Nephron (organoid): ENCODE measurements around the gene SCGB1D1.
A peak's percentile ranks its signal among the peaks of the same experiment; 100 is the strongest.

Source experiments
- H3K27ac Mint-ChIP-seq, 3 experiments: 2 replicates each; pipeline ENCODE4 v1.8.0; 2020; ENCODE audit warnings: mixed read lengths in 3 of 3, mild to moderate bottlenecking in 2 of 3, moderate library complexity in 1 of 3
- H3K27me3 Mint-ChIP-seq: 2 replicates; pipeline ENCODE4 v1.8.0; 2021; ENCODE audit warnings: low read depth, mild to moderate bottlenecking, moderate library complexity, mixed read lengths
- H3K36me3 Mint-ChIP-seq: 2 replicates; pipeline ENCODE4 v1.8.0; 2020; ENCODE audit warnings: low read depth, mixed read lengths
- H3K4me1 Mint-ChIP-seq: 2 replicates; pipeline ENCODE4 v1.8.0; 2020; ENCODE audit warnings: mixed read lengths
- H3K4me3 Mint-ChIP-seq, 3 experiments: 2 replicates each; pipeline ENCODE4 v1.8.0; 2020; ENCODE audit warnings: mild to moderate bottlenecking in 3 of 3, mixed read lengths in 3 of 3, moderate library complexity in 2 of 3
- H3K9me3 Mint-ChIP-seq: 2 replicates; pipeline ENCODE4 v1.8.0; 2020; ENCODE audit warnings: mixed read lengths
- TF ChIP-seq, protein P1 (sequence below), 3 experiments: fragments of 200-600 bp; sonication (generic); IDR thresholded peaks; one replicate each; pipeline ENCODE4 v1.5.0; 2021; ENCODE audit warnings: antibody characterized with exemption in 3 of 3; ENCODE audit not compliant: unreplicated experiment in 3 of 3

The SCGB1D1 gene

DNA sequence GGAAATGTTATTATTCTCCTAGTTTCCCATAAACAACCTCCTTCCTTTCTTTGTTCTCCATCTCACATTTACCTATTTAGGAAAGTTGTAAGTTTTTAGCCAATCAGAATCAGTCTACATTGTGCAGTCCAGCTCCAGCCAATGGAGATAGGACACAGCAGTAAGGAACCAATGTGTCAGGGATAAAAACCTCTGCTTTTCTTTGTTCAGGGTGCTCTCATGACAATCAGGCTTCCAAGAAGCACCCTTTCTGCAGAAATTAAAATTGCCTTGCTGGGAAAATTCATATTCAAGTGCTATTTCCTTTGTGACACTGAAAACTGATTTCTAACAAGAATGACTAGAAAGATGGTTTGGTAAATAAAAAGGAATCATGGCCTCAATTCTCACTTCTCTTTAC, 33.1 kb downstream of the SCGB1D1 start:
- no peak overlapping the region for H3K4me3 Mint-ChIP-seq
- no peaks in the 10 kb centered on the region for H3K4me1 Mint-ChIP-seq
- H3K9me3 Mint-ChIP-seq: peaks cover 24% of the 10 kb centered on the region
- H3K36me3 Mint-ChIP-seq: peaks cover 4% of the 10 kb centered on the region
- TF ChIP-seq, protein P1, sequence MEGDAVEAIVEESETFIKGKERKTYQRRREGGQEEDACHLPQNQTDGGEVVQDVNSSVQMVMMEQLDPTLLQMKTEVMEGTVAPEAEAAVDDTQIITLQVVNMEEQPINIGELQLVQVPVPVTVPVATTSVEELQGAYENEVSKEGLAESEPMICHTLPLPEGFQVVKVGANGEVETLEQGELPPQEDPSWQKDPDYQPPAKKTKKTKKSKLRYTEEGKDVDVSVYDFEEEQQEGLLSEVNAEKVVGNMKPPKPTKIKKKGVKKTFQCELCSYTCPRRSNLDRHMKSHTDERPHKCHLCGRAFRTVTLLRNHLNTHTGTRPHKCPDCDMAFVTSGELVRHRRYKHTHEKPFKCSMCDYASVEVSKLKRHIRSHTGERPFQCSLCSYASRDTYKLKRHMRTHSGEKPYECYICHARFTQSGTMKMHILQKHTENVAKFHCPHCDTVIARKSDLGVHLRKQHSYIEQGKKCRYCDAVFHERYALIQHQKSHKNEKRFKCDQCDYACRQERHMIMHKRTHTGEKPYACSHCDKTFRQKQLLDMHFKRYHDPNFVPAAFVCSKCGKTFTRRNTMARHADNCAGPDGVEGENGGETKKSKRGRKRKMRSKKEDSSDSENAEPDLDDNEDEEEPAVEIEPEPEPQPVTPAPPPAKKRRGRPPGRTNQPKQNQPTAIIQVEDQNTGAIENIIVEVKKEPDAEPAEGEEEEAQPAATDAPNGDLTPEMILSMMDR (IDR thresholded peaks at IDR 0.05; ENCODE audit: unreplicated experiment in 3 of 3): no peak
- H3K27ac Mint-ChIP-seq: peak overlapping the region in 2 of 3 experiments; percentile 20 to 38
- no peaks in the 10 kb centered on the region for H3K27me3 Mint-ChIP-seq

DNA sequence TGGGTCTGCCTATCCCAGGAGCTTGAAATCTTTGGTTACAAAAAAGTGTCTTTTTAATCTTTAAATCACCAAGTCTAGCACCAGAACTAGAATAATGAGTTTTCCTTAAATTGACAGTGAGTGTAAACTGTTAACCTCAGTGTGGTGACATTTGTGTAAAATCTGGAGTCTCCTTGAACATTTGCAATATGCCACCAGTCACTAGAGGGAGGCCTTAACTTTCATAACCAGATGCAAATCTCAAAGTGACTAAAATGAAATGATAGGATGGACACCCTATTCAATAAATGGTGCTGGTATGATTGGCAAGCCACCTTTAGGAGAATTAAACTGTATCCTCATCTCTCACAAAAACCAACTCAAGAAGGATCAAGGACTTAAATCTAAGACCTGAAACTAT, 43.7 kb downstream of the SCGB1D1 start:
- Mint-ChIP-seq H3K36me3 (no peaks in the 10 kb centered on the region), H3K4me1 (no peaks in the 10 kb centered on the region), H3K4me3 (no peak overlapping the region), H3K9me3 (no peaks in the 10 kb centered on the region), H3K27ac (no peak overlapping the region), H3K27me3 (peaks cover 34% of the 10 kb centered on the region)
- TF ChIP-seq, protein P1 (IDR thresholded peaks at IDR 0.05; ENCODE audit: unreplicated experiment in 3 of 3): no peak

DNA sequence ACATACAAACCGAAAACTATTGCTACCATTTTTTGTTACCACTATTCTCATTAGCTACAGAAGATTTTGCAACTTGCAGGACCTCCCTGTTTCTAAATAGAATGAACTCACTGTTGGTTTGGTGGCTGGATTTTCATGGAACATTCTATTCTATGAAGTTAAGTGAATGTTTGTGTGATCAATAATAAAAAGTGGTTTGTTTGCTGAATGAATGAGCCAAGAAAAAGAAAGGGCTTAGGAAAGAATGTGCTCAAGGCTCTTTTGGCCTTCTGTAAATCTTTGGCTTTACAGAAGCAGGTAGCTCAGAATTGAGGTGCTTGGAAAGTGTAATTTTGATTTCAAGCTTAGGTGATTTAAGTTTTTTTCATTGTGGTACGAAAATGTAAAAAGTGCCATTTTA, 46.2 kb downstream of the SCGB1D1 start:
- no peaks in the 10 kb centered on the region for H3K36me3 Mint-ChIP-seq
- H3K27me3 Mint-ChIP-seq: peaks cover 51% of the 10 kb centered on the region
- TF ChIP-seq, protein P1 (IDR thresholded peaks at IDR 0.05; ENCODE audit: unreplicated experiment in 3 of 3): no peak
- H3K27ac Mint-ChIP-seq: no peak overlapping the region
- no peaks in the 10 kb centered on the region for H3K9me3 Mint-ChIP-seq
- no peaks in the 10 kb centered on the region for H3K4me1 Mint-ChIP-seq
- no peak overlapping the region for H3K4me3 Mint-ChIP-seq

DNA sequence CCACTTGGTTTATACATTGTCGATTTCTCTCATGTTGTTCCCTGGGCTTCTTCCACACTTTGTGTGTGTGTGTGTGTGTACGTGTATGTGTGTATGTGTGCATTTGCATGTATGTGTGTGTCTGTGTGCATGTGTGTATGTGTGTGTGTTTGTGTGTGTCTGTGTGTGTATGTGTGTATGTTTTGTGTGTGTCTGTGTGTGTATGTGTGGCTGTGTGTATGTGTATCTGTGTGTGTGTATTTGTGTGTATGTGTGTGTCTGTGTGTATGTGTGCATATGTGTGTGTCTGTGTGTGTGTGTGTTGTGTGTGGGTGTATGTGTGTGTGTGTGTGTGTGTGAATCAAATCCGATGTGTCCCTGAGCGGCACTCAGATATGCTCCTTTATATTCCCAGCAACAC, 47.5 kb downstream of the SCGB1D1 start:
- Mint-ChIP-seq H3K4me1 (no peaks in the 10 kb centered on the region), H3K27ac (no peak overlapping the region), H3K4me3 (no peak overlapping the region), H3K9me3 (no peaks in the 10 kb centered on the region), H3K36me3 (no peaks in the 10 kb centered on the region), H3K27me3 (peaks cover 52% of the 10 kb centered on the region)
- TF ChIP-seq, protein P1 (IDR thresholded peaks at IDR 0.05; ENCODE audit: unreplicated experiment in 3 of 3): no peak

DNA sequence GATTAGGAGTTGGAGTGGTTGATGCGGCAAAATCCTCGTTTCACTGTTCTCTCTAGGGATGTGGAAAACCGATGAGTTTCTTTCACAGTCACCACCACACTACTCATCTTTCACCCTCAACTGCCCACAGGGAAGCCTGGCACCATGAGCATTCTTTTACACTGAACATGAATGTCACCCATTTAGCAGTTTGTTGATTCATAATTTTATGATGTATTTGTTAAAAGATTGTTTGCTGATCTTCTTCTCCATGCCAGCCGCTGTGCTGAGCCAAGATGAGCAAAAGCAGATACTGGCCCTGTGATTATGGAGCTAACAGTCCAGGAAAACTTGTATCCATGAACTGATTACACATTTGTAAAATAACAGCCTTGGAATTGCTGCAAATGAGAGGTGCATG, 48.1 kb downstream of the SCGB1D1 start:
- Mint-ChIP-seq H3K4me3 (no peak overlapping the region), H3K9me3 (no peaks in the 10 kb centered on the region), H3K27me3 (peaks cover 49% of the 10 kb centered on the region), H3K4me1 (no peaks in the 10 kb centered on the region), H3K27ac (no peak overlapping the region), H3K36me3 (no peaks in the 10 kb centered on the region)
- TF ChIP-seq, protein P1 (IDR thresholded peaks at IDR 0.05; ENCODE audit: unreplicated experiment in 3 of 3): no peak

DNA sequence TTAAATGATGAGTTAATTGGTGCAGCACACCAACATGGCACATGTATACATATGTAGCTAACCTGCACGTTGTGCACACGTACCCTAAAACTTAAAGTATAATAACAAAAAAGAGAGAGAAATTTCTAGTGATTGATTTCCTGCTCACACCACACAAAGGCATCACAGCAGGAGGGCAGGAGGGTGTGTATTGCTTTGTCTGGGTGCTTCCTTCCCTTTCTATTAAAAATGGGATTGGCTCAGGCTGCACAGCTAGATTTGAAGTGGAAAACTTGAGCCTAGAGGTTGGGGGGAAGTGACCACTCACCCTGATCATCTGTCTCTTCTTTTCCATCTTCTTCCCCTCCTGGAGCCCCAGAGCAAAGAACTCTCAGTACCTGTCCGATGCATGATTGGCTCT, 51.1 kb downstream of the SCGB1D1 start:
- H3K9me3 Mint-ChIP-seq: no peaks in the 10 kb centered on the region
- H3K36me3 Mint-ChIP-seq: no peaks in the 10 kb centered on the region
- no peaks in the 10 kb centered on the region for H3K4me1 Mint-ChIP-seq
- H3K4me3 Mint-ChIP-seq: no peak overlapping the region
- H3K27me3 Mint-ChIP-seq: peaks cover 32% of the 10 kb centered on the region
- no peak overlapping the region for H3K27ac Mint-ChIP-seq
- TF ChIP-seq, protein P1 (IDR thresholded peaks at IDR 0.05; ENCODE audit: unreplicated experiment in 3 of 3): no peak
